Measurements from ENCODE around the gene KCTD5.
A peak's percentile ranks its signal among the peaks of the same experiment; 100 is the strongest.

Gene KCTD5

GRCh38 chr16:2745116-2745890 is 63.0 kb downstream of the KCTD5 start:
- TF ChIP-seq, protein P1, sequence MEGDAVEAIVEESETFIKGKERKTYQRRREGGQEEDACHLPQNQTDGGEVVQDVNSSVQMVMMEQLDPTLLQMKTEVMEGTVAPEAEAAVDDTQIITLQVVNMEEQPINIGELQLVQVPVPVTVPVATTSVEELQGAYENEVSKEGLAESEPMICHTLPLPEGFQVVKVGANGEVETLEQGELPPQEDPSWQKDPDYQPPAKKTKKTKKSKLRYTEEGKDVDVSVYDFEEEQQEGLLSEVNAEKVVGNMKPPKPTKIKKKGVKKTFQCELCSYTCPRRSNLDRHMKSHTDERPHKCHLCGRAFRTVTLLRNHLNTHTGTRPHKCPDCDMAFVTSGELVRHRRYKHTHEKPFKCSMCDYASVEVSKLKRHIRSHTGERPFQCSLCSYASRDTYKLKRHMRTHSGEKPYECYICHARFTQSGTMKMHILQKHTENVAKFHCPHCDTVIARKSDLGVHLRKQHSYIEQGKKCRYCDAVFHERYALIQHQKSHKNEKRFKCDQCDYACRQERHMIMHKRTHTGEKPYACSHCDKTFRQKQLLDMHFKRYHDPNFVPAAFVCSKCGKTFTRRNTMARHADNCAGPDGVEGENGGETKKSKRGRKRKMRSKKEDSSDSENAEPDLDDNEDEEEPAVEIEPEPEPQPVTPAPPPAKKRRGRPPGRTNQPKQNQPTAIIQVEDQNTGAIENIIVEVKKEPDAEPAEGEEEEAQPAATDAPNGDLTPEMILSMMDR (IDR thresholded peaks at IDR 0.05; ENCODE audit: extremely low read depth, missing control alignments), result no peak
- no peak for DNase-seq (ENCODE audit: low spot score)

- no peak for DNase-seq (ENCODE audit: low spot score)
Observed at GRCh38 chr16:2745961-2746360, 63.6 kb downstream of the KCTD5 start.

DNA sequence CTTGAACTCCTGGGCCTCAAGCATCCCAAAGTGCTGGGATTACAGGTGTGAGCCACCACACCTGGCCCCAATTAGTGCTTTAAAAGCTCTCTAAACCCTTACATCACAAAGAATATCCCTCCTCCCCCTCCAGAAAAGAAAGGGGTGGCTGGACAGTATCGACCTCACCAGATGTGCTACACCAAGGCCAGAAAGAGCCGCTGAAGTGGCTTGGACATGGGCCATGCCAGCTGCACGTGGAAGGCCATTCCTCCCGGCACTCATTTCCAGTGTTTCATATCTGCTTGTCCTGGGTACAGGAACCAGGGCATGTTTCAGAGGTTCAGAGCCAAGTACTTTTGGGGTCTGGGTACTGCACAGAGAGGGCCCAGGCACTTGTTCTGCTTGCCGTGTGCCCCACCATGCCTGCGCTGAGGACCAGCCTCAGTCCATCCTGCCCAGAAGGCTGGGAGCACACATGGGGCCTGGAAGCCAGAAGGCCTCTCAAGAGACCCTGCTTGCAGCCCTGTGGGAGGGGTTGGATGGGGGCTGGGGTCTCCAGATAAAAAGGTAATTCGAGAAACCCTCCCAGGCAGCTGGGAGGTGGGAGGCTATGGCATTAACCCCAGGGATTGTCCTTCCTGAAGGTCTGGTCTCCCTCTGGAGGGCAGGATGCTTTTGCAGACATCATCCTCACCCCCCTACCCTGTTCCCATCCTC is 66.6 kb downstream of the KCTD5 start:
- DNase-seq (ENCODE audit: low spot score), result no peak
- TF ChIP-seq, protein P1 (IDR thresholded peaks at IDR 0.05; ENCODE audit: extremely low read depth, missing control alignments), result no peak

More at GRCh38 chr16:2745961-2746360, 63.6 kb downstream of the KCTD5 start:
- TF ChIP-seq, protein P1 (IDR thresholded peaks at IDR 0.05; ENCODE audit: extremely low read depth, missing control alignments), result no peak

GRCh38 chr16:2749476-2749875 is 67.2 kb downstream of the KCTD5 start:
- TF ChIP-seq, protein P1 (IDR thresholded peaks at IDR 0.05; ENCODE audit: extremely low read depth, missing control alignments), result no peak
- DNase-seq (ENCODE audit: low spot score), result no peak

DNA sequence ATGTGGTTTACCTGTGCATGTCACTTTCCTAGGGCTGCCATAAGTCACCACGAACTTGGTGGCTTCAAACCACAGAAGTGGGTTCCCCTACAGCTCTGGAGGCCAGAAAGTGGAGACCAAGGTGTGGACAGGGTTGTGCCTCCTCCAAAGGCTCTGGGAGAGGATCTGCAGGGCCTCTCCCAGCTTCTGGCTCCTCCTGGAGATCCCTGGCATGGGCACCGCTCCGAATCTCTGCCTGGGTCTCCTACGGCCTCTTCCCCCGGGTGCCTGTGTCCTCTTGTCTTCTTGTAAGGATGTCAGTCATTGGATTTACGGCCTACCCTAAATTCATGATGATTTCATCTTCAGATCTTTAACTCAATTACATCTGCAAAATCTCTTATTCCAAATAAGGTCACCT is 67.6 kb downstream of the KCTD5 start:
- no peak for DNase-seq (ENCODE audit: low spot score)
- TF ChIP-seq, protein P1 (IDR thresholded peaks at IDR 0.05; ENCODE audit: extremely low read depth, missing control alignments), result no peak

- TF ChIP-seq, protein P1 (IDR thresholded peaks at IDR 0.05; ENCODE audit: extremely low read depth, missing control alignments), result no peak
- DNase-seq (ENCODE audit: low spot score), result peak; percentile 86
Observed at GRCh38 chr16:2751577-2752034, 69.3 kb downstream of the KCTD5 start.
